GM18867 (cell line): ENCODE results near the gene PBRM1.

Experiments
- ATAC-seq: cut with Tn5 transposase; IDR thresholded peaks from one replicate; pipeline ENCODE4 v1.9.1; 2021; ENCODE audit warnings: mild to moderate bottlenecking, moderate library complexity; ENCODE audit not compliant: unreplicated experiment

Gene PBRM1

GRCh38 chr3:52670621-52671521, 14.8 kb downstream of the PBRM1 start:
- peak; percentile 88 for ATAC-seq

- no peak for ATAC-seq
Measured at GRCh38 chr3:52663098-52663497, 22.6 kb downstream of the PBRM1 start.

- ATAC-seq = no peak
Measured at GRCh38 chr3:52660046-52660445, 25.7 kb downstream of the PBRM1 start.

DNA sequence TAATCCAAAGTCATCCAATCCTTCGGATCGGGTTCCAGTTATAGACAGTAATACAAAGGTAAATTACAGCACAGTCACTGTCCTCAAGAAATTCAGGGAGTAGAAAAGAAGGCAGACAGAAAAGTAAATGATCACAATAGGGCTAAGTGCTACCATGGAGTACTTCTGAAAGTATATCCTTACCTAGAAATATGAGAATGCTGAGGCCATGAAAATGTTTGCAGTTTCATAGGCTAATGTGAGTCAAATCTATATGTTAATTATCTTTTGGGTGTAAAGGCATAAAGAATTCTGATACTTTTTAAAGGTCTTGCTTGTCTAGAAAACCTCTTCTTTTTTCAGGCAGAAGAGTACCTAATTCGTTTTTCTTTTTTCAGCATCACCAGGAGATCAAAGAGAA, 29.8 kb downstream of the PBRM1 start:
- no peak for ATAC-seq

DNA sequence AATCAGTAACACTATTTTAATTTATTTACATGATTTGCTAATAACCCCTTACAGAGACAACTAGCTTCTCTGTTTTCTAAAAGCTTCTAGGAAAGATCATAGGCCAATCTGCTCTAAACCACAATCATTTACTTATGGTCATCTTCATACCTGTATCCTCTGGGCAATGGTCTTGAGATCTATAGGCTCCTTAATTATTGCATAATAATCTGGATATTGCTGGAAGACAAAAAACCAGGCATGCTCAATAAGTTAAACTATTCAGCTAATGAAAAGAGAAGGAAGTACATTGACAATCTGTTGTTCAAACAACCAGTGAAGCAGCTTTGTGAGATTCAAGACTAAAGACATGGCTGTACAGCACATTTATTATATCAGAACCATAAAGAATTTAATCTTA, 34.1 kb downstream of the PBRM1 start:
- no peak for ATAC-seq

GRCh38 chr3:52650439-52650838, 35.3 kb downstream of the PBRM1 start:
- no peak for ATAC-seq

- no peak for ATAC-seq
Measured at GRCh38 chr3:52649461-52650210, 36.1 kb downstream of the PBRM1 start.

GRCh38 chr3:52645549-52645948, 40.2 kb downstream of the PBRM1 start:
- no peak for ATAC-seq

DNA sequence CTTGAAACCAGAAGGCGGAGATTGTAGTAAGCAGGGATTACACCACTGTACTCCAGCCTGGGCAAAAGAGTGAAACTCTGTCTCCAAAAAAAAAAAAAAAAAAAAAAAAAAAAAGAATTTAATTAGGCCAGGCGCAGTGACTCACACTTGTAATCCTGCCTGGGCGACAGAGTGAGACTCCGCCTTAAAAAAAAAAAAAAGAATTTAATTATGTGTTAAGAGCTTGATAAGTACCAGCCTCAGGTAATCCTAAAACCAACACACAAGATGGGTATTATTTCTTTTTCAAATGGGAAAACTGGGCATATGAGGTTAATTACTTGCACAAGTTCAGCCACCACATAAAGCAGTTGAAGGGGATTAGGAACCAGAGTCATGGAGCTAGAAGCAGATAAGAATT, 49.0 kb downstream of the PBRM1 start:
- ATAC-seq = no peak

- ATAC-seq = no peak
Measured at GRCh38 chr3:52633786-52634185, 51.9 kb downstream of the PBRM1 start.

DNA sequence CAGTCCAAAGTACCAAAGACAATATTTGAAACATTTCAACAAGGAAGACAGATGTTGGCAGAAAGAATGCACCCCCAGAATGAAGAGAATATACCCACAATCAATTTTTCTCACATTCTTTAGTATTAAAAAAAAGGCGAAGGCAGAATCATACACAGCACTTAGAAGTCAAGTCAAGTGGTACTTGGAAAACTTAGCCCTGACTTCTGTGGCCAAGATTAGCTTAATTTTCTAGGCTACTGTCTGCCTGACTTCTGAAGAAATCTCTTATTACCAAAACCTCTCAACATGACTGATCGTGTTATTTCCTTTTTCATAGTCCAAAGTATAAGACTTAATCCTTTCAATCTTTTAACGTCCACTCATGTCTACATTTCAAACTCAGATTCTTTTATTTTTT, 60.7 kb downstream of the PBRM1 start:
- ATAC-seq = no peak

DNA sequence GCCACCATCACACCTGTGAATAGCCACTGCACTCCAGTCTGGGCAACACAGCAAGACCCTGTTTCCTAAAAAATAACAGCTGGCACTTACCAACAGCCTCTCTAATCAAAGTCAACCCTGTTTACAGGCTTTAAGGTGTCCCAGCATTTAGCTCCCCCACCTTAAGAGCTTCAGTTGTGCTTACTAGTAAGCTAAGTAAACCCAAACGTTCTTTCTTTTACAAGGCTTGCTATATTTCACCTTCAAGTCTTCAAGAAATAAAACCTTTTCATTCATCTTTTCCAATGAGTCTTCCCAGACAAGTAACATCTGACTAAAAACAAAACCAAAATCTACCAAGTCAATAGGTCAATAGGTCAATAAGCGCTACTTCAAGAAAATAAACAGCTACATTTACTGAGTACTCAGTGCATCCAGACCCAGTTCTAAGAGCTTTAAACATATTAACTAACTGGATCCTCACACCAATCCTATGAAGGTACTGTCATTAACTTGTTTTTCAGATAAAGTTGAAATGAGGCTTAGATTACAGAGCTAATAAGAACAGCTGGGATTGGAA, 62.4 kb downstream of the PBRM1 start:
- ATAC-seq = no peak

GRCh38 chr3:52620580-52620979, 65.1 kb downstream of the PBRM1 start:
- no peak for ATAC-seq

- ATAC-seq = no peak
Measured at GRCh38 chr3:52615166-52615565, 70.5 kb downstream of the PBRM1 start.

DNA sequence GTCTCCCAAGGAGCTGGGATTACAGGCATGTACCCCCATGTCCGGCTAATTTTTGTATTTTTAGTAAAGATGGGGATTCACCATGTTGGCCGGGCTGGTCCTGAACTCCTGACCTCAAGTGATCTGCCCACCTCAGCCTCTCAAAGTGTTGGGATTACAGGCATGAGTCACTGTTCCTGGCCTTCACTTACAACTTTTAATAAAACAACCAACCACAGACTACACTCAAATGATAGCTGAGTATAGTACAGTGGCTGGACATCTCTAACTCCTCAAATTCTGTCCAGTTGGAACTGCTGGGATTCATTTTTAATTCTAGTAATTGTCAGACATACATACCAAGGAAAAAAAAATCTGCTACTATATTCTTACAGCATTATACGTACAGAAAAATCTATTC, 71.0 kb downstream of the PBRM1 start:
- no peak for ATAC-seq

DNA sequence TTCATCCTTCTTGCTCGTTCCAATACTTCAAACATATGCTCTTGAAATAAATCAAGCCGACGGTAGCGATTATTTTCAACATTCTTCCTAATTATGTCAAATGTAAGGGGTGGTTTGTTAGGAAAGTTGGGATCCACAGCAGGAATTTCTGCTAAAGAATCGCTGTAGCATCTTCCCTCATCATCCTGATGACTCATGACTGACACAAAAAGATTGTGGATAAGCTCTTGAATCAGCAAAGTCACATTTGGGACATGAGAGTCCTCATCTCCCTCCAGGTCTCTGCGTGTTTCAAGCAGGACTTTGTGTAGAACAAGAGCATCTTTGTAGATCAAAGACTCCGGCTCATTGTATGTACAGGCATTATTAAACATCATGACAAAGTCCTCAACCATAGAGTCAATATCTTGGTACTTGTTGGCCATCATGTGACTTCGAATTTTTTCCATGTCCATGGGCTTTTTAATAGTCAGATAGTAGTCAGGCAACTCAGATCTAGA, 76.3 kb downstream of the PBRM1 start:
- no peak for ATAC-seq

DNA sequence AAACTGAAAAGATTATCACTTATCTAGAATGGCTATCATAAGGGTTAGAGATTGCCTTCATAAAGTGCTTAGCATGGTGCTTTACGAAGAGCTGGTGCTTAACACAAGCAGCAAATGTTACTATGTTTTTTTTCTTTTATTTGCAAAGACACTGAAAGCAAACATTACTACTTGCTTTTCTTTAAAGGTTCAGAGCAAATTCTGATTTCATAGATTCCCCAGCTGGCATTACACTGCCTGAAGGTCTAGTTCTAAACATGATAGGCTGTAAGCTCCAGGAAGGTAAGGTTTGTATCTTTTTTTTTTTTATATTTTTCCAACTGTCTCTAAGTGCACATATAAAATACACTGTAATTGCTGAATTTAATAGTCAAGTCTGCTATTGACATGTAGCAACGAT, 77.4 kb downstream of the PBRM1 start:
- no peak for ATAC-seq

DNA sequence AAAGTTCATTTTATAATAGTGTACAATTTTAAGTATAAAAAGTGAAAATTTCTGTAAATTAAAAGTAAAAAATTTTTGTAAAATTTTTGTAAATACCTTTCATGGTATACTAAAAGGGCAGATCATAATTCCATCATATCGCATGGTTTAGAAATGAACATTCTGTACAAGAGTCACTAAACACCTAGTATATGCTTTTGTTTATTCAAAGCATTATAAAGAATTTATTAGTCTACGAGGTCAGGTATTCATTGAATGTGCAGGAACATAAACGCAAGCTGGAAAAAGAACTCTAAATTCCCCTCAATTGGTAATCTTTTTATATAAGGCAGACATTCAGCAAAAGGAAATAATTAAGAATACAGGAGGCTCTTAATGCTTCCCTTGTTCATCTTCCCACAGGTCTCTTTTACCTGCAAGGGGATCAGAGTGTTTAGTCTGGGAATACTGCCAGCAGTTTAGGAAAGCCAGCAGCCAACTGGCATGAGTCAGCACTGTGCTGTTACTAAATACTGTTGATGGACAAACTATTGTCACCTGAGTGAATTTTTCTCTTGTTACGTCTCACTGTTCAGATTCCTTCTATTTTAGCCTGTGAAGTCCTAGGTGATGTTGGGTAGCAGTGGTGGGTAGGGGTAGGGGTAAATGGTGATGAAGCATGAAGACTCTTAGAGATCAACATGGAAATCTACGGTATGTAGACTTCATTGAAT, 79.2 kb downstream of the PBRM1 start:
- ATAC-seq = no peak

DNA sequence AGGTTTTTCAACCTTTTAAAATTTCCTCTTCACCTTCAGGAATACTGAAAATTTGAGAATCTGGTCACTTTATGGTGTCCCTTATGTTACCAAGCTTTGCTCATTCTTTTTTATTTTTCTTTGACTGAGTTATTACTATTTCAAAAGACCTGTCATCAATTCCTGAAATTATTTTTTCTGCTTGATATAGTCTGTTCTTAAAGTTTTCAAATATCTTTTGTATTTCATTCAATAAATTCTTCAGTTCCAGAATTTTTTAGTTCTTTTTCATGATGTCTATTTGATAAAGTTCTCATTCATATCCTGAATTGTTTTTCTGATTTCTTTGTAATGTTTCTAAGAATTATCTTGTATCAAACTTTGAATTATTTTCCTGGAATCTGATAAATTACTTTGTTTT, 85.5 kb downstream of the PBRM1 start:
- no peak for ATAC-seq

DNA sequence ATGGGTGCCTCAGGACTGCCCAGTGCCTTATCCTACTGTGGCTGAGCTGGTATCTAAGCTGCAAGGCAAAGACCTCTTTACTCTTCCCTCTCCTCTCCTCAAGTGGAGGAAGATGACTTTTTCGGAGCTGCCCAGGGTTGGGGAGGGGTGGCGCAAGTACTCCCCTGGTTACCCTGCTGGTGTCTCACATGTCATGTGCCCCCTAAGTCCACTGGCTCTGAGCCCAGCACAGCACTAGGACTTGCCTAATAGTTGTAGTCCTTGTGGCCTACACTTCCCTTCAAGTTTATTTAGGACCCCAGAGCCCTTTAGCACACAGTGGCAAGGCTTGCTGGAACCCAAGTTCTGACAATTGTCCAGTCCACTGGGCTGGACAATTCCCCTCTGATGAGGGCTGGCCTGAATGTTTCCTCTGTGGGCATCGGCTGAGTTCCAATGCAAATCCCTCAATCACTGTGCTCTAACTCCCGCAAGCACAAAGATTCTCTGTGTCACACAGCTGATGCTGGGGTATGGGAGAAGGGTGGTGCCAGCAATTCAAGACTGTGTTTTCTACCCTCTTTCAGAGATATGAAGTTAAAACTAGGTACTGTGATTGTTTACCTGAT, 89.0 kb downstream of the PBRM1 start:
- no peak for ATAC-seq

DNA sequence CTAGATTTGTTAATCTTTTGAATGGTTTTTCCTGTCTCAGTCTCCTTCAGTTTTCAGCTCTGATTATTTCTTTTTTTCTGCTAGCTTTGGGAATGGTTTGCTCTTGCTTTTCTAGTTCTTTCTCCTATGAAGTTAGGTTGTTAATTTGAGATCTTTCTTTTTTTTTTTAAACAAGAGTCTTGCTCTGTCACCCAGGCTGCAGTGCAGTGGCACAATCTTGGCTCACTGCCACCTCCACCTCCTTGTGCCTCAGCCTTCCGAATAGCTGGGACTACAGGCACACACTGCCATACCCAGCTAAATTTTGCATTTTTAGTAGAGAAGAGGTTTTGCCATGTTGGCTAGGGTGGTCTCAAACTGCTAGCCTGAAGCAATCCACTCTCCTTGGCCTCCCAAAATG, 92.6 kb downstream of the PBRM1 start:
- no peak for ATAC-seq
